Right ventricle myocardium superior (tissue), 1 donor: ENCODE results near the gene TTC16. TPM values are rescaled to one million over a fixed set of nuclear protein-coding genes. Genes with fewer than 3 reads are reported as not detected.

Experiments used
- ATAC-seq: fragments of 200-7000 bp; cut with Tn5 transposase; one replicate; pipeline ENCODE4 v1.9.1; 2020; ENCODE audit warnings: mild to moderate bottlenecking; ENCODE audit not compliant: poor library complexity
- DNase-seq: peaks from one replicate; pipeline ENCODE4 v3.0.0-alpha.2; 2020
- intact Hi-C: fragments of 100-400 bp; cut with DNase I; formaldehyde crosslinking; loops from one replicate; pipeline ENCODE4 v1.11.2; 2022
- total RNA-seq: library from RNA; stranded (reverse); fragmentation: NEBNext Ultra II Directional; extraction: Animal tissue kit (Norgen Biotek cat#: 25700); gene quantifications from one replicate; pipeline ENCODE4 v1.2.1, GENCODE V29; 2021
- donor health status: DM: no; HTN: yes; CAD: no; lungs with severe emphysema.

Gene TTC16
- total RNA-seq, 1 donor from 2014 or later: 0.48 TPM

DNA sequence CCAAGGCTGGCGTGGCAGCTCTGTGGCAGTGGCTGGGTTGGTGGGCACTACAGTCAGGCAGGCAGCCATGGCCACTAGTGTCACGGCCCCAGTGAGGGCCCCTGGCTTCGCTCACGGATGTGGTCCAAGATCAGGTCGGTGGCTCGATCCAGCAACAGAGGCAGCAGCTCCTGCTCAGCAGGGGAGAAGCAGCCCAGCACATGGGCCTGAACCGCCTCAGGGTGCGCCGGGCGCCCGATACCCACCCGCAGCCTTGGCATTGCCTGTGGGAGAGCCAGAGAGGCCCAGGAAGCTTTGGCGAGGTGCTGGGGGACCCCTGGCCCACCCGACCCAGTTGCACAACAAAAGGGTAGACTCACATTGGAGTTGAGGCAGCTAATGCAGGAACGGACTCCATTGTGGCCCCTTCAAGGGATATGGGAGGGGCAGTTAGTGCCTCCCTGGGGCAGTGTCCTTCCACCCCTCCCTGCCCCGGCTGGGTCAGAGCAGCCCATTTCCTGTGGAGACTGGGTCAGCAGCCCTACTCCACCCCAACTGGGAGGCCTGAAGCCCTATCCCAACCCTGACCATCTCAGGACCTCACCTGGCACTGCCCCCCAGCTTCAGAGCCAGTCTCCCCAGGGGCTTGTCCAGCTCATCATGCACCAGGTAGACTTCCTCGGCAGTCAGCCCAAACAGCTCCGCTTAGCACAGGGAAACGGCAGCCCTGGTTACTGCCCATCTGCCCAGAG, 1.7 kb upstream of the TTC16 start:
- intact Hi-C loops: loop anchor here (10.0 kb wide), 1 partner anchor 219 kb away; no protein-coding TSS in a partner anchor
- DNase-seq (no peak), ATAC-seq (no peak)

- intact Hi-C loops: loop anchor here (5.0 to 10.0 kb wide), 2 partner anchors 103 to 220 kb away; partner anchors contain the start of gene STXBP1
- ATAC-seq: peak; percentile 21
- peak; percentile 56 for DNase-seq
These were observed 869 bp upstream of the TTC16 start for GRCh38 chr9:127714951-127715469.

GRCh38 chr9:127716412-127716811, 533 bp downstream of the TTC16 start:
- intact Hi-C loops: loop anchor here (5.0 to 10.0 kb wide), 2 partner anchors 104 to 222 kb away; partner anchors contain the start of gene STXBP1
- no peak for DNase-seq
- no peak for ATAC-seq

DNA sequence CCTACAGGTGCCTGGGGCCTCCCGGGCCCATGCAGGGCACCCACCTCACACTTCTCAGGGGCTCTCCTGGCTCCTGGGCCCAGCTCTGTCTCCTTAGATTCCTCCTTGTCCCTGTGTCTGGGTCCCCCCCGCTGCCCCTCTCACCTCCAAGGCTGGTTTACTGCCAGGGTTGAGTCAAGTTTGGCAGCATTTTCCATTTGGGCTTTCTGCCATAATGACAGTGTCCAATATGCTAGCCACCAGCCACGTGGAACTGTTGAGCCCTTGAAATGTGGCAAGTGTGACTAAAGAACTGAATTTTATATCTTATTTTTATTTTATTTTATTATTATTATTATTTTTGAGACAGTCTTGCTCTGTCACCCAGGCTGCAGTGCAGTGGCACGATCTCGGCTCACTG, 1.9 kb downstream of the TTC16 start:
- ATAC-seq: no peak
- no peak for DNase-seq
- intact Hi-C loops: loop anchor here (5.0 to 10.0 kb wide), 2 partner anchors 105 to 223 kb away; partner anchors contain the start of gene STXBP1

GRCh38 chr9:127720031-127720864, 4.4 kb downstream of the TTC16 start:
- DNase-seq: no peak
- no peak for ATAC-seq
- intact Hi-C loops: no loop called here

- intact Hi-C loops: no loop called here
- ATAC-seq: no peak
- DNase-seq: no peak
These were observed 5.0 kb downstream of the TTC16 start for GRCh38 chr9:127720865-127721227.

GRCh38 chr9:127721391-127721821, 5.5 kb downstream of the TTC16 start:
- ATAC-seq (no peak), DNase-seq (no peak)
- intact Hi-C loops: no loop called here

DNA sequence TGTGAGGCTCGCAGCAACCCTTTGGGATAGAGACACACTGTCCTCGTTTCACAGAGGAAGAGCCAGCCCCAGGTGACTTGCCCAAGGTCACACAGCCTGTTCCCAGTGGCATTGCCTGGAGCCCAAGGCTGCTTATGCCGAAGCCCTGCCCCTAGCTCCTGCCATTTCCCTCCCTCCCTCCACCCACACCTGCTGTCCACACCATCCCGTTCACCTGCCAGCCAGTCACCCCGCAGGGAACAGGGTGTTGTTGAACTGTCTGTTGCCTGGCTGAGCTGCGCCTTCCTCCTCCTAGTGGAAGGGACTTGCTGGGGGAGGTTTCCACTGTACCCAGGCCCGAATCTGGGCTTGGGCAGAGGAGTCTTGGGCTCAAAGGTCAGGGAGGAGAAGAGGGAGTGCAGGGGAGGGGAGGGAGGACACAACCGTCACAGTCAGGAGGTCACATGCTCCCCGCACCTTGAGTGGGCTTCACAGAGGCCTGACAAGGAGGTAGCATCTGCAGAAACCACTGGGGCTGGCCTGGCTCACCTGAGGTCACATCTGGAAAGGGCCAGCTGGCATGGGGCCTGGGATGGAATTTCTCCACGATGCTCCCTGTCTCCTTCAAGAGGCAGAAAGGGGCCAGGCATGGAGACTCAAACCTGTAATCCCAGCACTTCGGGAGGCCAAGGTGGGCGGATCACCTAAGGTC, 6.3 kb downstream of the TTC16 start:
- DNase-seq (no peak), ATAC-seq (no peak)
- intact Hi-C loops: no loop called here

DNA sequence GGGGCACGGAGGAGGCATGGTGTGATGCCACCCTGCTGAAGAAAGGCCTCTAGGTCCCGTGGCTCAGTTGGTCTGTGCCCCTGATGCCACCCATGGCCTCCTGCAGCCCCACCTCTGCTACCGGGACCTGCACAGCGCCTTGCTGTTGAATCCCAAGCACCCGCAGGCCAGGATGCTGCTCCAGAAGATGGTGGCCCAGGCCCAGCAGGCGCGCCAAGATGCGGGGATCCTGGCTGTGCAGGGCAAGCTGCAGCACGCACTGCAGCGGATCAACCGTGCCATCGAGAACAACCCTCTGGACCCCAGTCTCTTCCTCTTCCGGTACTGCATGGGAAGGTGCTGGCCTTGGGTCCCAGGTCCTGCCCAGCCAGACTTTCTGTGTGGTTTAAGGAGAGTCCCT, 7.1 kb downstream of the TTC16 start:
- intact Hi-C loops: no loop called here
- ATAC-seq: no peak
- DNase-seq: no peak

GRCh38 chr9:127723444-127723843, 7.6 kb downstream of the TTC16 start:
- intact Hi-C loops: no loop called here
- no peak for DNase-seq
- no peak for ATAC-seq

DNA sequence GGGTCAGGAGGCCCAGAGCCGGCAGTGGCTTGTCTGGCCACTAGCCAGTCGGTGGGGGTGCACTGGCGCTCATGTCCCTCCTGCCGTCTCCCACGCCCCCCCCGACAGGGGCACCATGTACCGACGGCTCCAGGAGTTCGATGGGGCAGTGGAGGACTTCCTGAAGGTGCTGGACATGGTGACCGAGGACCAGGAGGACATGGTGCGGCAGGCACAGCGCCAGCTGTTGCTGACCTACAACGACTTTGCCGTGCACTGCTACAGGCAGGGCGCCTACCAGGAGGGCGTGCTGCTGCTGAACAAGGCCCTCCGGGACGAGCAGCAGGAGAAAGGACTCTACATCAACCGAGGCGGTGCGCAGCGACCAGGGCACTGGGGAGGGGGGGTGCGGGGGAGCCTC, 8.1 kb downstream of the TTC16 start:
- peak; percentile 62 for DNase-seq
- intact Hi-C loops: no loop called here
- peak; percentile 76 for ATAC-seq

DNA sequence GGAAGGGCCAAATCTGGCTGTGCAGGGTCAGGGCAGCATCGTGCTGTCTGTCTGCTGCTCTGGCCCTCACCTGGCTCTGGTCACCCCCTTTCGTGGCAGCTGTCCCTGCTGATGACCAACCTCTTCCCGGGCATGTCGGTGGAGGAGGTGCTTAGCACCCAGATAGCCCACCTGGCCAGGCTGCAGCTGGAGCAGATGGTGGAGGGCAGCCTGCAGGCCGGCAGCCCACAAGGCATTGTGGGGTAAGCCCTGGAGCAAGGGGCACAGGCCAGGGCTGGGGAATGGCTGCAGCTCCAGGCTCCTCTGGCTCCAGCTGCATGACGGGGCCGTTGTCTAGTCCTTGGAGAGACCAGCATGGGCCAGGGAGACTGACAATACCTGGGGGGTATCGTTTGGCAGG, 11.0 kb downstream of the TTC16 start:
- no peak for DNase-seq
- ATAC-seq: no peak
- intact Hi-C loops: no loop called here

DNA sequence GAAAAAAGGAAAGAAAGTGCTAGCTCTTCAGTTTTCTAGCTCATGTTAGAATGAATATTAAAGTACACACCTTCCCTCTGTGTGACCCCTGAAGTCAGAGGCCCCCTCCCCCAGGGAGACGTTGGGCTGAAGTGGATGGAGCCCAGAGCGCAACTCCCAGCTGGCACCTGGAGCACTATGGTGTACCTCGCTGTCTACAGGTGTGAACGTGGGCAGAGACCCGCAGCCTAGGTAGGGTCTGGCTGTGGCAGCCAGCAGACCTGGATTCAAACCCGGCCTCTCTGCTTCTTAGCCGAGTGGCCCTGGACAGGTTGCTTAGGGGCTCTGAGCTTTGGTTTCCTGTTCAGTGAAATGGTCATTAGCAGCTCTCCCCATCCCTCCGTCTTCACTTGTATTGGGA, 12.9 kb downstream of the TTC16 start:
- intact Hi-C loops: no loop called here
- ATAC-seq: no peak
- no peak for DNase-seq

DNA sequence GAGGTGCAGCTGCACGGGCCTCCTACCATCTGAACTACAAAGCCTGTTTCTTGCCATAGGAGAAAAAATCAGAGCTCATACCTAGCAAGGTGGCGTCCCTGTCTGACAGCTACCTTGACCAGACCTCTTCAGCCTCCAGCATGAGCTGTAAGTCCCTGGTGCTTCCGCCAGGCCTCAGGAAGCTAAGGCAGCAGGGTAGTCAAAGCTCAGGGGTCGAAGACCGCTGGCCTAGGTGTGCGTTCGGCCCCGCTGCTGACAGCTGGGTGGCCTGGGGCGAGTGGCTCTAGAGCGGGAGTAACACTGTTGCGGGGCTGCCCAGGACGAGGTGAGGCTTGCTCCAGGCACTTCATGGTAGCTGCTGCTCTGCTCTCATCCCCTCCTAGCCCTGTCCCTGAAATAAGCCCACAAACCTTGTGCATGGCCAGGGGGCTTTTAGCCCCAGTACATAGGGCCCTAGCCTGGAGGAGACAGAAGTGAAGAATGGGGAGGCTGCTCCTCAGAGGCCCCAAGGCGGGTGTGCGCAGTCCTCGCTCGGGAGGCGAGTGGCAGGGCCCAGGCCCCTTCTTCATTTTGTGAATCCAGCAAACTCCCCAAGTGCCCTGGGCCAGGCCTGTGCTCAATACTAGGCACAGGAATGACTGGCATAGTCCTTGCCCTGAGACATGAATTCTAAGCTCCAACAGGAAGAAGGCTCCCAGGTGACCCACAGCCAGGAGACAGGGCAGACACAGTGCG, 13.8 kb downstream of the TTC16 start:
- DNase-seq (no peak), ATAC-seq (no peak)
- intact Hi-C loops: loop anchor here (5.0 kb wide), 1 partner anchor 227 kb away; no protein-coding TSS in a partner anchor

- intact Hi-C loops: loop anchor here (5.0 kb wide), 1 partner anchor 228 kb away; no protein-coding TSS in a partner anchor
- DNase-seq (no peak), ATAC-seq (no peak)
These were observed 14.4 kb downstream of the TTC16 start for GRCh38 chr9:127730262-127730661.

DNA sequence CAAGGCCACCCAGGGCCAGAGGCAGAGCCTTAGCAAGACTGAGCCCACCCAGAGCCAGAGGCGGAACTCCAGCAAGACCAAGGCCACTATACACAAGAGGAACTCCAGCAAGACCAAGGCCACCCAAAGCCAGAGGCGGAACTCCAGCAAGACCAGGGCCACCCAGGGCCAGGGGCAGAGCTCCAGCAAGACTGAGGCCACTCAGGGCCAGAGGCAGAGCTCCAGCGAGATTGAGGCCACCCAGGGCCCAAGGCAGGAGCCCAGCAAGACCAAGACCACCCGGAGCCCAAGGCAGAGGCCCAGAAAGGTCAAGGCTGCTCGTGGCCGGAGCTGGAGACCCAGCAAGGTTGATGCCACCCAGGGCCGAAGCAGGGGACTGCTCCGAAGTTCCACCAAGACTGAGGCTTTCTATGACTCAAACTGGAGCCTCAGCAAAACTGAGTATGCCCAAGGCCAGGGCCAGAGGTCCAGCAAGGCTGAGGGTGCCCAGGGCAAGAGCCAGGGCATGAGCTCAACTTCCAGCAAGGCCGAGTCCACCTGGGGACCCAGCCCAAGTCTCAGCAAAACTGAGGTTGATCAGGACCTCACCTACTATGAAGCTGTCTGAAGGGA, 15.0 kb downstream of the TTC16 start:
- ATAC-seq: no peak
- intact Hi-C loops: loop anchor here (5.0 kb wide), 1 partner anchor 229 kb away; no protein-coding TSS in a partner anchor
- no peak for DNase-seq

GRCh38 chr9:127731938-127732337, 16.1 kb downstream of the TTC16 start:
- DNase-seq: no peak
- intact Hi-C loops: loop anchor here (5.0 kb wide), 1 partner anchor 230 kb away; no protein-coding TSS in a partner anchor

GRCh38 chr9:127732444-127732843, 16.6 kb downstream of the TTC16 start:
- ATAC-seq (no peak), DNase-seq (no peak)
- intact Hi-C loops: loop anchor here (5.0 kb wide), 1 partner anchor 230 kb away; no protein-coding TSS in a partner anchor

More at GRCh38 chr9:127731938-127732337, 16.1 kb downstream of the TTC16 start:
- ATAC-seq: no peak
